IMR-90 (cell line): ENCODE measurements around the gene ATP5ME. TPM values are rescaled to one million over a fixed set of nuclear protein-coding genes. Genes with fewer than 3 reads are reported as not detected.
A peak's percentile ranks its signal among the peaks of the same experiment; 100 is the strongest.

Experiments
- ATAC-seq: fragments of 200-7000 bp; cut with Tn5 transposase; 2 replicates; pipeline ENCODE4 v1.9.1; 2020; ENCODE audit warnings: low read depth, mild to moderate bottlenecking, moderate library complexity
- BruUV-seq: library from RNA; stranded (reverse); fragments of 400-500 nt; replicated peaks from 2 replicates; lab custom pipeline; 2021; lab: Mats Ljungman, UMichigan
- CTCF ChIA-PET: fragments of 300-600 bp; formaldehyde crosslinking; extraction: SDS; loops from one replicate; lab custom pipeline; 2021; ENCODE audit warnings: antibody characterized with exemption; lab: Yijun Ruan, JAX
- POLR2A ChIA-PET: fragments of 300-600 bp; sonication (Branson Sonifier 250); formaldehyde crosslinking; loops from one replicate; lab custom pipeline; 2022; ENCODE audit warnings: antibody characterized with exemption; ENCODE audit not compliant: unreplicated experiment; lab: Charles Lee
- DNase-seq: peaks from one replicate; pipeline ENCODE4 v3.0.0; 2013
- H2AFZ ChIP-seq: replicated peaks from 2 replicates; pipeline ENCODE3; 2013; ENCODE audit warnings: low read length, mild to moderate bottlenecking; ENCODE audit not compliant: poor library complexity
- H2AK5ac ChIP-seq: 2 replicates; pipeline ENCODE4 v1.6.1; 2013; ENCODE audit warnings: low read depth, low read length, inconsistent platforms
- H2AK9ac ChIP-seq: replicated peaks from 2 replicates; pipeline ENCODE3; 2013; ENCODE audit warnings: mild to moderate bottlenecking, low read depth, low read length, moderate library complexity; ENCODE audit not compliant: poor library complexity
- H2BK120ac ChIP-seq: 2 replicates; pipeline ENCODE4 v1.6.1; 2013; ENCODE audit warnings: low read depth, low read length, inconsistent platforms
- H2BK15ac ChIP-seq: 3 replicates; pipeline ENCODE4 v1.6.1; 2013; ENCODE audit warnings: low read depth, low read length, inconsistent platforms
- H2BK20ac ChIP-seq: 2 replicates; pipeline ENCODE4 v1.6.1; 2013; ENCODE audit warnings: low read depth, mild to moderate bottlenecking, inconsistent platforms, low read length, moderate library complexity
- H2BK5ac ChIP-seq: 2 replicates; pipeline ENCODE4 v1.6.1; 2013; ENCODE audit warnings: mild to moderate bottlenecking, low read depth, low read length, inconsistent platforms; ENCODE audit not compliant: poor library complexity, severe bottlenecking
- H3K14ac ChIP-seq: replicated peaks from 2 replicates; pipeline ENCODE4 v1.6.1; 2013; ENCODE audit warnings: low read depth, low read length, inconsistent platforms
- H3K18ac ChIP-seq: 2 replicates; pipeline ENCODE4 v1.6.1; 2013; ENCODE audit warnings: low read depth, low read length, control low read depth
- H3K23ac ChIP-seq: 2 replicates; pipeline ENCODE4 v1.6.1; 2013; ENCODE audit warnings: low read depth, low read length, inconsistent platforms
- H3K27ac ChIP-seq: 2 replicates; pipeline ENCODE4 v1.5.1; 2013; ENCODE audit warnings: mild to moderate bottlenecking, control low read depth, low read length; ENCODE audit not compliant: insufficient read depth
- H3K27me3 ChIP-seq: 2 replicates; pipeline ENCODE4 v1.6.1; 2013; ENCODE audit warnings: low read length; ENCODE audit not compliant: control insufficient read depth, insufficient read depth
- H3K36me3 ChIP-seq: 2 replicates; pipeline ENCODE4 v1.6.1; 2013; ENCODE audit warnings: low read length, mixed read lengths; ENCODE audit not compliant: control insufficient read depth, insufficient read depth
- H3K4ac ChIP-seq: 2 replicates; pipeline ENCODE4 v1.6.1; 2013; ENCODE audit warnings: low read depth, low read length, inconsistent platforms
- H3K4me1 ChIP-seq: 2 replicates; pipeline ENCODE4 v1.6.1; 2013; ENCODE audit warnings: low read length, mixed read lengths; ENCODE audit not compliant: control insufficient read depth, insufficient read depth
- H3K4me2 ChIP-seq: 2 replicates; pipeline ENCODE4 v1.6.1; 2013; ENCODE audit warnings: low read depth, mild to moderate bottlenecking, control low read depth, low read length, moderate library complexity
- H3K4me3 ChIP-seq: 2 replicates; pipeline ENCODE4 v1.5.1; 2013; ENCODE audit warnings: low read depth, mild to moderate bottlenecking, control low read depth, low read length, moderate library complexity; ENCODE audit not compliant: insufficient read depth
- H3K56ac ChIP-seq: 2 replicates; pipeline ENCODE4 v1.6.1; 2013; ENCODE audit warnings: low read length, inconsistent platforms; ENCODE audit not compliant: insufficient read depth; ENCODE audit errors: extremely low read depth
- H3K79me1 ChIP-seq, 2 experiments: 2 replicates each; pipeline ENCODE4 v1.6.1; 2013; ENCODE audit warnings: low read length in 2 of 2, inconsistent platforms in 1 of 2, low read depth in 1 of 2
- H3K9ac ChIP-seq: 2 replicates; pipeline ENCODE4 v1.6.1; 2013; ENCODE audit warnings: low read depth, low read length, control low read depth
- H3K9me1 ChIP-seq: 2 replicates; pipeline ENCODE4 v1.6.1; 2013; ENCODE audit warnings: low read length, inconsistent platforms; ENCODE audit not compliant: insufficient read depth
- H3K9me3 ChIP-seq: 2 replicates; pipeline ENCODE4 v1.6.1; 2013; ENCODE audit warnings: low read length; ENCODE audit not compliant: control insufficient read depth, insufficient read depth
- H4K20me1 ChIP-seq: 2 replicates; pipeline ENCODE4 v1.6.1; 2013; ENCODE audit warnings: low read length, inconsistent platforms; ENCODE audit not compliant: insufficient read depth
- H4K5ac ChIP-seq: 2 replicates; pipeline ENCODE4 v1.6.1; 2013; ENCODE audit warnings: mild to moderate bottlenecking, low read depth, low read length, control low read depth
- H4K8ac ChIP-seq, 2 experiments: 2 replicates each; pipeline ENCODE4 v1.6.1; 2013; ENCODE audit warnings: low read depth in 2 of 2, low read length in 2 of 2, control low read depth in 1 of 2, inconsistent platforms in 1 of 2
- H4K91ac ChIP-seq: 2 replicates; pipeline ENCODE4 v1.6.1; 2013; ENCODE audit warnings: low read depth, low read length, inconsistent platforms; ENCODE audit not compliant: insufficient read depth
- CEBPB ChIP-seq: IDR thresholded peaks from 2 replicates; pipeline ENCODE4 v1.6.1; 2012; ENCODE audit warnings: low read depth, low read length, improper control_type of control experiment
- MAFK ChIP-seq: IDR thresholded peaks from 2 replicates; pipeline ENCODE4 v1.6.1; 2012; ENCODE audit warnings: low read depth, low read length, improper control_type of control experiment
- MAZ ChIP-seq: IDR thresholded peaks from 2 replicates; pipeline ENCODE4 v1.6.1; 2012; ENCODE audit warnings: low read depth, mild to moderate bottlenecking, low read length, improper control_type of control experiment, moderate library complexity, borderline replicate concordance
- RAD21 ChIP-seq: IDR thresholded peaks from 2 replicates; pipeline ENCODE4 v1.6.1; 2012; ENCODE audit warnings: low read length, improper control_type of control experiment
- USF2 ChIP-seq: fragments of 150-350 bp; IDR thresholded peaks from 2 replicates; pipeline ENCODE4 v1.6.1; 2017; ENCODE audit warnings: mild to moderate bottlenecking, antibody characterized with exemption, low read length, low read depth
- WGBS, 2 experiments: methylation state at CpG; one replicate each; pipeline versions ENCODE4 v1.1.5 to v1.1.7; 2013; ENCODE audit warnings: missing lambda C conversion rate in 2 of 2; ENCODE audit not compliant: insufficient read length in 1 of 2; ENCODE audit errors: extremely low coverage in 2 of 2; 5-methylcytosine and 5-hydroxymethylcytosine counted together
- dilution Hi-C: fragments of 300-500 bp; cut with HindIII; formaldehyde crosslinking; loops from one replicate; pipeline ENCODE4 v1.14.3; 2018; ENCODE audit warnings: low sequenced_read_pairs; ENCODE audit not compliant: unreplicated experiment
- in situ Hi-C: fragments of 300-500 bp; cut with MboI; formaldehyde crosslinking; loops from 3 replicates; pipeline ENCODE4 v1.14.3; 2019; ENCODE audit warnings: low sequenced_read_pairs, inconsistent platforms, mixed read lengths
- intact Hi-C: fragments of 100-400 bp; cut with micrococcal nuclease; formaldehyde crosslinking; loops from 2 replicates; pipeline ENCODE4 v1.10.0; 2022
- polyA plus RNA-seq, 3 experiments: library from polyadenylated mRNA; depleted of rRNA; stranded (reverse); fragments of >200 nt; gene quantifications; 2 replicates each; pipeline ENCODE4 v1.2.3, GENCODE V29; 2012; ENCODE audit warnings: low replicate concordance in 1 of 3
- total RNA-seq: library from RNA; depleted of rRNA; stranded (reverse); fragments of >200 nt; gene quantifications from 2 replicates; pipeline ENCODE4 v1.2.3, GENCODE V29; 2012

ATP5ME gene
- total and polyA plus RNA-seq, 2 of the 4 experiments (the other 2 are of a cell fraction): 39.3 to 603 TPM

GRCh38 chr4:687048-687970, 13.2 kb upstream of the ATP5ME start:
- Histone ChIP-seq H3K4ac (peak overlapping the region; percentile 49), H4K8ac (peak overlapping the region in 1 of 2 experiments; percentile 77; a peak in 2 of 4 replicates), H2BK20ac (peak overlapping the region; percentile 71), H3K4me1 (peaks cover 12% of the 10 kb centered on the region), H2AK5ac (peak overlapping the region; percentile 68), H3K18ac (peak overlapping the region; percentile 63), H2BK120ac (peak overlapping the region; percentile 60), H3K27ac (peak overlapping the region; percentile 11; the same call in 1 of the 2 replicates), H4K20me1 (no peaks in the 10 kb centered on the region), H2BK5ac (peak overlapping the region; percentile 89), H3K27me3 (peaks cover 5% of the 10 kb centered on the region; the same call in 1 of the 2 replicates), H2AFZ (peak overlapping the region; percentile 84), H3K36me3 (no peaks in the 10 kb centered on the region), H3K14ac (peak overlapping the region; percentile 94), H3K23ac (peak overlapping the region; percentile 37; the same call in 1 of the 2 replicates), H3K56ac (no peak overlapping the region), H4K91ac (peak overlapping the region; percentile 78), H2BK15ac (no peak overlapping the region), H3K9me1 (peaks cover 9% of the 10 kb centered on the region), H3K9ac (no peak overlapping the region), H3K4me3 (no peak overlapping the region), H3K9me3 (no peaks in the 10 kb centered on the region), H4K5ac (peak overlapping the region; percentile 72), H2AK9ac (peak overlapping the region; percentile 97), H3K79me1 (peaks cover 0 to 4% of the 10 kb centered on the region in 2 experiments; a peak in 1 of 4 replicates), H3K4me2 (no peak overlapping the region)
- ChIA-PET POLR2A (interaction anchor here (0.9 to 1.1 kb wide), 2 partner anchors 11 to 13 kb away, joined by 3 to 11 read pairs; no protein-coding TSS in a partner anchor), CTCF (no interaction called here)
- no TSS peak for BruUV-seq
- TF ChIP-seq USF2: no peak
- peak; percentile 87 for TF ChIP-seq CEBPB
- TF ChIP-seq MAFK: no peak
- no peak for TF ChIP-seq RAD21
- 0 out of 2 replicates have a peak, but pooled peaks have one; percentile 9 for TF ChIP-seq MAZ
- DNase-seq (peak; percentile 77), ATAC-seq (peak; percentile 78)
- 68% methylated on average over 21 of the region's 38 CpGs; no CpG with 5 or more reads in 1 of the 2 experiments for WGBS, 2 experiments
- in situ Hi-C loops (no loop called here), intact Hi-C loops (no loop called here), dilution Hi-C loops (no loop called here)
